ENCODE data around the gene SLC35A3. TPM values are rescaled to one million over a fixed set of nuclear protein-coding genes. Genes with fewer than 3 reads are reported as not detected.
"Not testable (repeated sequence)": the region's sequence is repeated elsewhere in the genome, so short reads cannot be mapped to it uniquely, and the experiment has no call there.

Gene SLC35A3
- total RNA-seq, 1 experiment from 2014 or later, result 28.2 TPM

DNA sequence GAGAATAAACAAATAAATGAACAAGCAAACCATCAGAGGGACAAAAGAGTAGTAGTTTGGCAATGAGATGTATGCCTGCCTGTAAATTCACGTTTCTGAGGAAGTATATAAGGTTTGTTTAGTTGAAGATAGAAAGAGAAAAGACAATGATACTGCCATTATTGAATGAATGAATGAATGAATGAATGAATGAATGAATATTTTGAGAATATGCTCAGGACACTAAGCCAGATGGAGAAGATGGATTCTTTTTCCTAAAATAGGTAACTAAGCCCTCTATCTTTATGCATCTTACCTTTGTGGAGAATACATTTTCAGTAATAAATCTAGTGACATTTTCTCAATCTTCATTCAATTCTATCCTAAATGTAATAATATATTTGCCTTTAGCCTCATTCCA lies 49.4 kb downstream of the SLC35A3 start:
- in situ Hi-C loops (cut with HindIII; ENCODE audit: low sequenced_read_pairs), result no loop called here

GRCh38 chr1:100023482-100023881 lies 53.7 kb downstream of the SLC35A3 start:
- no peak for DNase-seq (ENCODE audit: low spot score)
- in situ Hi-C loops (cut with HindIII; ENCODE audit: low sequenced_read_pairs), result no loop called here

More for the DNA sequence above, 49.4 kb downstream of the SLC35A3 start:
- DNase-seq (ENCODE audit: low spot score), result no peak

DNA sequence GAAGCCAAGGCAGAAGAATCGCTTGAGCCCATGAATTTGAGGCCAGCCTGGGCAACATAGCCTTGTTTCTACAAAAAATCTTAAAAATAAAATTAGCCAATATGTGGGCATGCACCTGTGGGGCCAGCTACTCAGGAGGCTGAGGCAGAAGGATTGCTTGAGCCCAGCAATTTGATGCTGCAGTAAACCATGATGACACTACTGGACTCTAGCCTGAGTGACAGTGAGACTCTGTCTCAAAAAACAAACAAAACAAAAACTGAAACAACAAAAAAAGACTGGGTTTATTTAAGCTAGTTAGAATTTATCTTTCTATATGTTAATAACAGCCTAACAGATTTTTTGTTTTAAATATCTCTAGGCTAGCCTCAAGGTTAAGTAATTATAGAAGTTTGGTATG lies 57.4 kb downstream of the SLC35A3 start:
- in situ Hi-C loops (cut with HindIII; ENCODE audit: low sequenced_read_pairs), result no loop called here
- no peak for DNase-seq (ENCODE audit: low spot score)

DNA sequence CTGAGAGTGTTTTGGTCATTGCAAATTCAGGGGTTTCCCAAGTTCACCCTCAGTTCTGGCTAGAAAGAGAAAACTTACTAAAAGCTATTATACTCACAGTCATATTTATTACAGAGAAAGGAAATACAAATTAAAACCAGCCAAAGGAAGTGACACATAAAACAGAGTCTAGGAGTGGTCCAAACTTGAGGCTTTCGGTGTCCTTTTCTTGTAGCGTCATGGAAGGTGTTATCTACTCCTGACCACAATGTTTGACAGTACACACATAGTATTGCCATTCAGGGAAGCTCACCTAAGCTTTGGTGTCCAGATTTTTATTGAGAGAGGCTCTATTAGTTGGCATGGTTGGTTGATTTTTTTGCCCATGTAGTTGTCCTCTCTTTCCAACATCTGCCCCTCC lies 59.0 kb downstream of the SLC35A3 start:
- DNase-seq (ENCODE audit: low spot score), result no peak
- in situ Hi-C loops (cut with HindIII; ENCODE audit: low sequenced_read_pairs), result no loop called here

GRCh38 chr1:100034470-100034869 lies 64.7 kb downstream of the SLC35A3 start:
- in situ Hi-C loops (cut with HindIII; ENCODE audit: low sequenced_read_pairs), result no loop called here

DNA sequence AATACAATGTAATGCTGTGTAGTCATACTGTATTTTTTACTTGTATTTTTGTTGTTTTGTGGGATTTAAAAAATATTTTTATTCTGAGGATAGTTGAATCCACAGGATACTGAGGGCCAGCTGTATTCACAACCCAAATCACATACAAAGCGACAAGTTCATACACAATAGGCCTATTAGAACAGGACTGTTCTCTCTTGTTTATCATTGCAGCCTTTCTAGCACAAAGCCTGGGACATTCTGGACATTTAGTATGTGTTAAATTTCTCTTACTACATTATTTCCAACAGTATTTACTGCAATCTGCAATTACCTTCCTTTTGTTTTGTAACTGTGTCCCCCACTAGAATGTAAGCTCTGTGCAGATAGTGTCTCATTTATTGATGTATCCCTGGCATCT lies 65.4 kb downstream of the SLC35A3 start:
- in situ Hi-C loops (cut with HindIII; ENCODE audit: low sequenced_read_pairs), result no loop called here
- no peak for DNase-seq (ENCODE audit: low spot score)

More at GRCh38 chr1:100034470-100034869, 64.7 kb downstream of the SLC35A3 start:
- peak; percentile 17 for DNase-seq (ENCODE audit: low spot score)

DNA sequence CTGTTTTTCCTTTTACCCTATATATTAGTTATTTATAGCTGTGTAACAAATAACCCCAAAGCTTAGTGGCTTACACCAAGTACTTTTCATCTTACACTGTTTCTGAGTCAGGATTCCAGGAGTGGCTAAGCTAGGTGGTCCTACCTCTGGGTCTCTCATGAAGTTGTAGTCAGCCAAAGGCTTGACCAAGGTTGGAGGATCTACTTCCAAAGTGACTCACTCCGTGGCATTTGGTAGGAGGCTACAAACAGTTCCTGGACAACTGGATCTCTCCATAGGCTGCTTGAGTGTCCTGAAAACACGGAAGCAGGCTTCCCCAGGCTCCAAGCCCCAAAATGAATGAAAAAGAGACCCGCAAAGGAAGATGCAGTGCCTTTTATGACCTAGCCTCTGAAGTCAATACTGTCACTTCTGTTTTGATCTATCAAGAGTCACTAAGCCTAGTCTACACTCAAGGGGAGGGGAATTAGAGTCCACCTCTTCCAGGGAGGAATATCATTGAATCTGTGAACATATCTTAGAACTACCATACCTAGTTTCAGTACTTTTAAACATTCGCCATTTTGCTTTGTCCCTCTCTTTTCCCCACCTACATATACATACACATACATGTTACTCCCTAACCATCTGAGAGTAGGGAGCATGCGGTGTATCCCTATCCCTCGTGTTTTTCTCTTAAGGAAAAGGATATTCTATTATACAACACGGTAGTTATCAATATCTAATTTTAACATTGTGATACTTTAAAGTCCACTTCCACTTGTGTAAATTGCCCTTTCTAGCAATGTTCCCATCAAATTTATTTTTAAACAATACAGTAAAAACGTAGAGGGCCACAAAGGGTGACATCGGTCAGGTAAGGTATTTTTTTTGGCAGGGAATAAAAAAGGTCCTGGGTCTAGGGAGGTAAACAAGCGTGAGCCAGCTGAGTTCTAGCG lies 67.2 kb downstream of the SLC35A3 start:
- peak; percentile 23 for DNase-seq (ENCODE audit: low spot score)
- in situ Hi-C loops (cut with HindIII; ENCODE audit: low sequenced_read_pairs), result no loop called here

- DNase-seq (ENCODE audit: low spot score), result no peak
- in situ Hi-C loops (cut with HindIII; ENCODE audit: low sequenced_read_pairs), result no loop called here
Observed at GRCh38 chr1:100037656-100037926, 67.8 kb downstream of the SLC35A3 start.

GRCh38 chr1:100037927-100038659 lies 68.3 kb downstream of the SLC35A3 start:
- in situ Hi-C loops (cut with HindIII; ENCODE audit: low sequenced_read_pairs), result no loop called here
- DNase-seq (ENCODE audit: low spot score), result peak; percentile 85

DNA sequence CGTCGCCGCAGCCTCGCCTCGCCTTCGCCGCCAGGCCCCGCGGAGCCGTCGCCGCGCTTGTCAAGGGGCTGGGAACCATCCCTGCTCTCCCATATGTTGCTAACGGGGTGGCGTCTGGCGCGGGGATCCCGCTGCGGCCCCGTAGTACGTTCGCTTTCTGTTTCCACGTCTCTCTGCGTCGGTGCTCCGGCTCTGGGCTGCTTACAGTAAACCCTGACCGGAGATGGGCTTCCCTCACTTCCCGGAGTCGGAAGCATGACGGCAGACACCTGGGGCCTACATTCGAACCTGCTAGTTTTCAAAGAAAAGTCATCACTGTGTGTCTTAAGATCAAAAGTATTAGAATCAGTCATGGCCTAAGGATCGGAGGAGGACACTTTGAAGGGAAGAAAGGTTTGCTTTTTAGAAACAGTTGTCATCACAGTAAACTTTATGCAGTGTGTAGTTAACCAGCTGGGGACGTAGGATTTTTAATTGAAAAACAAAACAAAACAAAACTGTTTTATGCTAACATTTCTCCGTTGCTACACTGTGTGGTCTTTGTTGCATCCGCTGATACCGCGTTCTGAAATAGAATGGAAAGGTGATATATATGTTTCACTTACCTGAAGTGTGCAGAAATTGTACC lies 69.0 kb downstream of the SLC35A3 start:
- DNase-seq (ENCODE audit: low spot score), result peak; percentile 66
- in situ Hi-C loops (cut with HindIII; ENCODE audit: low sequenced_read_pairs), result no loop called here

DNA sequence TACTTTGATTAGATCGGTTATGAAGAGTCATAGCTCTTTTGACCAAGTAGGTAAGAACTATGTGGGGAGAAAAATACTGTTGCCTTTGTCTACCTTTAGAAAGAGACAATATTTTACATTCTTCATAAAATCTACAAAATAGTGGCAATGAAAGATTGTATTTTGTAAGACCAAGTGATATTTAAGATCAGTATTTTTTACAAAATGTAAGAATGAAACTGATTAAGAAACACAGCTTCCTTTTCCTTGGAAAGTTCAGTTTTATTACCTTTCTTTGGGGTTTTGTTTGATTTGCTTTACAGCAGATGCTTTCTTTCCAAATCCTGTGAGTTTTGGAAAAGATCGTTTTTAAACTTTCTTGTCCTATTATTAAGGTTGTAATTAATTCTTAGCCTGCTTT lies 69.8 kb downstream of the SLC35A3 start:
- in situ Hi-C loops (cut with HindIII; ENCODE audit: low sequenced_read_pairs), result no loop called here
- no peak for DNase-seq (ENCODE audit: low spot score)

DNA sequence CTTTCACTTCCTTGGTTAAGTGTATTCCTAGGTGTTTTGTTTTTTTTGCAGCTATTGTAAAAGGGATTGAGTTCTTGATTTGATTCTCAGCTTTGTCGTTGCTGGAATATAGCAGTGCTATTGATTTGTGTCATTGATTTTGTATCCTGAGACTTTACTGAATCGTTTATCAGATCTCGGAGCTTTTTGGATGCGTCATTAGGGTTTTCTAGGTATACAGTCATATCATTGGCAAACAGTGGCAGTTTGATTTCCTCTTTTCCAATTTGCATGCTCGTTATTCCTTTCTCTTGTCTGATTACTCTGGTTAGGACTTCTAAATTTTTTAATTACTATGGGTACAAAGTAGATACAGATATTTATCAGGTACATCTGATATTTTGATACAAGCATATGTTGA lies 75.4 kb downstream of the SLC35A3 start:
- in situ Hi-C loops (cut with HindIII; ENCODE audit: low sequenced_read_pairs), result no loop called here
- DNase-seq (ENCODE audit: low spot score), result no peak

DNA sequence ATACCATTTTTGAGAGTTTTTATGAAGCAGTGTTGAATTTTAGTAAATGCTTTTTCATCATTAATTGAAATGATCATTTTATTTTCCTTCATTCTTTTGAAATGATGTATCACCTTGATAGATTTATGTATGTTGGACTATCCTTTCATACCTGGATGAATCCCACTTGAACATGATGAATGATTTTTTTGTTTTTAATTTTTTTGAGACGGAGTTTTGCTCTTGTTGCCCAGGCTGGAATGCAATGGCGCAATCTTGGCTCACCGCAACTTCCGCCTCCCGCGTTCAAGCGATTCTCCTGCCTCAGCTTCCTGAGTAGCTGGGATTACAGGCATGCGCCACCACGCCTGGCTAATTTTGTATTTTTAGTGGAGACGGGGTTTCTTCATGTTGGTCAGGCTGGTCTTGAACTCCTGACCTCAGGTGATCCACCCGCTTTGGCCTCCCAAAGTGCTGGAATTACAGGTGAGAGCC lies 77.5 kb downstream of the SLC35A3 start:
- in situ Hi-C loops (cut with HindIII; ENCODE audit: low sequenced_read_pairs); DNase-seq (ENCODE audit: low spot score): not testable (repeated sequence)

GRCh38 chr1:100050139-100050538 lies 80.3 kb downstream of the SLC35A3 start:
- DNase-seq (ENCODE audit: low spot score), result no peak
- in situ Hi-C loops (cut with HindIII; ENCODE audit: low sequenced_read_pairs), result no loop called here

DNA sequence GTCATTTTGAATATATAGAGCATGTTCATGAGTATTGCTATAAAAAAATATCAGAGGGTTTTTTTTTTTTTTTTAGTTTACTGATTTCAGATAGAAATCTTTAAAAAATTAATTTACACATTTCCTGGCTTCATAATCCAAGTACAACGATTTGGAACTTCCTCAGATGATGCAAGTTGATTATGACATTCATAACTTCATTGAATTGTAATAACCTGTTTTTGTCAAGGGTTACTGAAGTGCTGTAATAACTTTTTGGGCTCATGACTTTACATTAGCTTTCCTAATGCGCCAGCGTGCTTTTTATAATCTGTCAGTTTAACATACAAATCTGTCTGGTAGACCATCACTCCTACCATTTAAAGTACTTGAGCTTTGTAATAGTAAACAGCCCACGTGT lies 81.6 kb downstream of the SLC35A3 start:
- in situ Hi-C loops (cut with HindIII; ENCODE audit: low sequenced_read_pairs), result no loop called here
- no peak for DNase-seq (ENCODE audit: low spot score)

DNA sequence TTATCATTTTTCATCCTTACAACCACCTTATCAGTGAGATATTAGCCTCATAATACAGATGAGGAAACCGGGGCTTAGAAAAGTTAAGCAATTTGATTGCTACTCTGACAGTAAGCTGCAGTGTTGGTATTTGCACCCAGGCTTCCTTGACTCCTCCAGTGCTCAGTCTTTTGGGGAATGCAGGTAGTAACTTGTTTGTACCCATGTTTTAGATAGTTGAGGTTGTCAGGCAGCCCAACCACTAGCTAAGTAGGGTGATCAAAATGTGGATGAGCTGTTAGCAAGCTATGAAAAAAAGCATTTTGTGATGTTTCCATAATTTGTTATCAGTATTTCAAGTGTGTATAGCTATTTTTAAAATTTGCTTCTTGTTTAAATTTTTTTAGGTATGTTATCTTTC lies 82.1 kb downstream of the SLC35A3 start:
- in situ Hi-C loops (cut with HindIII; ENCODE audit: low sequenced_read_pairs), result no loop called here
- no peak for DNase-seq (ENCODE audit: low spot score)

DNA sequence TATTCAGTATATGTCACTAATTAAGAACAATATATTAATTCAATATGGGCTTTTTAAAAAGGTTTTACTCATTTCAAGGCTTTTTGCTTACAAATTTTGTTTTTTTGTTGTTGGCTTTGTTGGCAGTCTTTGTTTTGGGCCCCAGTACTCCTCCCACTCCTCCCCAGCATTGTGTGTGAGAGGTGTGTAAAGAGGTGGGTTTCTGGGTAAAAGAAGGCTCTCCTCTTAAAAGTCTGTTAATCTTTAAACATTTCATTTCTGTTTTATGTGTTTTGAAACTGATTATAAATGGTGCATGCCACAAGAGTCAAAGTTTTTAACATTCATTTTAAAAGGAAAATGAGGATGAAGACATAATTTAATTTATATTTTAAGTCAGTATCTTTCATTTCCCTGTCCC lies 83.3 kb downstream of the SLC35A3 start:
- in situ Hi-C loops (cut with HindIII; ENCODE audit: low sequenced_read_pairs), result no loop called here
- no peak for DNase-seq (ENCODE audit: low spot score)

- no peak for DNase-seq (ENCODE audit: low spot score)
- in situ Hi-C loops (cut with HindIII; ENCODE audit: low sequenced_read_pairs), result no loop called here
Observed at GRCh38 chr1:100053727-100054126, 83.9 kb downstream of the SLC35A3 start.

DNA sequence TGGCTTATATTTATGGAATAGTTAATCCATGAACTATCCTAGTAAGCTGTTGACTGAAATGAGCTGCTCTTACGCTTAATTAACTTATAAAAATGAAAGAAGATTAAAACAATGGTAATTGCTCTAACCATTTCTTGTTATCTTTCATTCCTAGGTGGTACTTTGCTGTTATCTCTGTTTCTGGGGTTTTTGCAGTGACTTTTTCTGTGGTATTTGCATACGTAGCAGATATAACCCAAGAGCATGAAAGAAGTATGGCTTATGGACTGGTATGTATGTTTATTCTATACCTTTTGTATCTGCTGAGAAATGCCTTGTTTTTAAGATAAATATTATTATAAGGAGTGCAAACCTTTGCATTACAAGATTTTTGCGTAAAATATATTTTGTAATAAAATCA lies 91.9 kb downstream of the SLC35A3 start:
- in situ Hi-C loops (cut with HindIII; ENCODE audit: low sequenced_read_pairs), result no loop called here
- DNase-seq (ENCODE audit: low spot score), result no peak
